Stimulated activated CD8-positive, alpha-beta memory T cell treated with anti-CD3 and anti-CD28 coated beads, Interleukin-4, amount 100 ng/mL, for 1 hour (primary cell): ENCODE measurements around the gene TET1.
"Not testable (repeated sequence)": the region's sequence is repeated elsewhere in the genome, so short reads cannot be mapped to it uniquely, and the experiment has no call there.

ENCODE experiments used
- DNase-seq, 2 donors: peaks; one replicate each; pipeline ENCODE4 v3.0.0-alpha.2; 2020; ENCODE audit warnings: low read depth in 2 of 2, low spot score in 1 of 2

Gene TET1

DNA sequence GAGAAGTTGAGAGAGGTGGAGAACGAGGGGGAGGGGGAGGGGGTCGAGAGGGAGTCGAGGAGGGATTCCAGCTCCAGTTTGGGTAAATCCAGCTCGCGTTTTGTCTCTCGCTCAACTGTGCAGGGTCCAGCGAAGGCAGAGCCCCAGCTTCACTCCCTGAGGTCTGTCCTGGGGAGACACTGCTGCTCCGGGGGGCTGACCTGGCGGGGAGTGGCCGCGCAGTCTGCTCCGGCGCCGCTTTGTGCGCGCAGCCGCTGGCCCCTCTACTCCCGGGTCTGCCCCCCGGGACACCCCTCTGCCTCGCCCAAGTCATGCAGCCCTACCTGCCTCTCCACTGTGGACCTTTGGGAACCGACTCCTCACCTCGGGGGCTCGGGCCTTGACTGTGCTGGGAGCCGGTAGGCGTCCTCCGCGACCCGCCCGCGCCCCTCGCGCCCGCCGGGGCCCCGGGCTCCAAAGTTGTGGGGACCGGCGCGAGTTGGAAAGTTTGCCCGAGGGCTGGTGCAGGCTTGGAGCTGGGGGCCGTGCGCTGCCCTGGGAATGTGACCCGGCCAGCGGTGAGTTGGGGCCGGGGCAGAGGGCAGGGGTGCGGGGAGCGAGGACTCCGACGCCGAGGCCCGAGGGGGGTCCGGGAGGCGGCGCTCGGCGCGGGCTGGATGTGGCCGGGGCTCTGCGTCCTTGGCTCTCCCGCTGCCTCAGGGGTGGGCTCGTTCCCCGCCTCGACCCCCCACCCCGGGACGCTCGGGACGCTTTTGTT is at the start of gene TET1:
TET1 (plus strand) TSS at position 152 of the 757 bp plus-strand sequence. CDS start 12,002 bp downstream, outside the sequence.
- no peak for DNase-seq

DNA sequence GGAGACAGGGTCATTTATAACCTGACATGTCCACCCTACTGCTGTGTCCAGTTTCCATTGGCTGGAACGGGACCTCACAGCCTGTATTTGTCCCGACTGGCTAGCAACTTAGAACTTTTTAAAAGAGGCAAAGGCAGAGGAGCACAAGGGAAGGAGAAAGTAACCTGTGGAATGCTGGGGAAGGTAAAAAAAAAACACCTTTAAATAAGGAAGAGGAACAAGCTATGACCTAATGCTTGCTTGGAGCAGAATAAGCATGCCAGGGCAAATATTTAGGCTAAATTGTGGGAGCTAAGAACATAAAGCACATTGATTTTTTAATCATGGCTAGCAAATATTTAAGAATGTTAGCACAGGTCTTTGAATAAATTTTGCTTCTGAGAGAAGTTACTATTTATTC is 43.9 kb upstream of the TET1 start:
- not testable (repeated sequence) for DNase-seq

DNA sequence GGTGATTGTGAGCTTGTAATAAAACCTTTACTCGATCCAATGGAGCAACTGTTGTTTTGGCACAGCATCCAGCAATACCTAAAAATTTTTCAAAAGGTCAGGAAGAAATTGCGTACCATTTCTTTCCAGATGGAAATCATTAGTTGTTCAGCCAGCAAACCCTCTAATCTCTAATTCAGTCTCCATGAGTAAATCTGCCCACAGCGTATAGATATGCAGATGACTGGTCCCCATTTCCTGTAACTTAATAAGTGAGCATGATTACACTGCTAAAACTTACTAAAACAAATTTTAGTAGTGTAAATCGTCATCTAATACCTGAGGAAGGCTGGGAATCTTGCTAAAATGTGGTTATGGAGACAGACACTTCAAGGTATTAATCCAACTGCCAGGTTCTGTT is 43.4 kb upstream of the TET1 start:
- DNase-seq, result no peak

DNA sequence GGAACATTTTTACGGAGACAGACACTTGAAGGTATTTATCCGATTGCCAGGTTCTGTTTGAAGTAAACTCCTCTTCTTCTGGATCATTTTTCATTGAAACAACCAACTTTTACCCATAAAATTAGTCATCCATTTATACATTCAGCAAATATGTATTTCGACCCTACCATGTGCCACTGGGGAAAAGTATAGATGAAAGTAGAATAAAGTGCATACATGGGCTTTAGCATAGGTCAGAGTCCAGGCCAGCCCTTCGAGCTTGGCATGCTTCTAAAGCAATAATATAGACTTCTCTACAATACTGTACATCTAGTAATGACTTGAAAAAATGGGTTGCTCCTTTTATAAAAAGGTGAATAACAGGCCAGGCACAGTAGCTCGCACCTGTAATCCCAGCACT is 42.9 kb upstream of the TET1 start:
- DNase-seq, result no peak

DNA sequence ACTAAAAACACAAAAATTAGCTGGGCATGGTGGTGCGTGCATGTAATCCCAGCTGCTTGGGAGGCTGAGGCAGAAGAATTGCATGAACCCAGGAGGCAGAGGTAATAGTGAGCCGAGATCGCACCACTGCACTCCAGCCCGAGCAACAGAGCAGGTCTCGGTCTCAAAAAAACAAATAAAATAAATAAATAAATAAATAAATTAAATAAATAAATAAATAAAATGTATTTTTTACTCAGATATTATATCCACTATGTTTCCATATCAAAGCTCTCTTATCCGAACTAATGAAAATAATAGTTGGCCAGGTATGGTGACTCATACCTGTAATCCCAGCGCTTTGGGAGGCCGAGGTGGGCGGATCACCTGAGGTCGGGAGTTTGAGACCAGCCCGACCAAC is 41.5 kb upstream of the TET1 start:
- not testable (repeated sequence) for DNase-seq

DNA sequence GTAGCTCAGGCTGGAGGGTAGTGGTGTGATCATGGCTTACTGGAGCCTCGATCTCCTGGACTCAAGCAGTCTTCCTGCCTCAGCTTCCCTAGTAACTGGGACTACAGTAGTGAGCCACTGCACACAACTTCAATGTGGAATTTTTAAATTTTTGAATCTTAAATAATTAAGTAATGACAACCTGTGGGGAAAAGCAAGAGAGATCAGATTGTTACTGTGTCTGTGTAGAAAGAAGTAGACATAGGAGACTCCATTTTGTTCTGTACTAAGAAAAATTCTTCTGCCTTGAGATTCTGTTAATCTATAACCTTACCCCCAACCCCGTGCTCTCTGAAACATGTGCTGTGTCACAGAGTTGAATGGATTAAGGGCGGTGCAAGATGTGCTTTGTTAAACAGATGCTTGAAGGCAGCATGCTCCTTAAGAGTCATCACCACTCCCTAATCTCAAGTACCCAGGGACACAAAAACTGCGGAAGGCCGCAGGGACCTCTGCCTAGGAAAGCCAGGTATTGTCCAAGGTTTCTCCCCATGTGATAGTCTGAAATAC is 34.6 kb upstream of the TET1 start:
- DNase-seq, result not testable (repeated sequence)

DNA sequence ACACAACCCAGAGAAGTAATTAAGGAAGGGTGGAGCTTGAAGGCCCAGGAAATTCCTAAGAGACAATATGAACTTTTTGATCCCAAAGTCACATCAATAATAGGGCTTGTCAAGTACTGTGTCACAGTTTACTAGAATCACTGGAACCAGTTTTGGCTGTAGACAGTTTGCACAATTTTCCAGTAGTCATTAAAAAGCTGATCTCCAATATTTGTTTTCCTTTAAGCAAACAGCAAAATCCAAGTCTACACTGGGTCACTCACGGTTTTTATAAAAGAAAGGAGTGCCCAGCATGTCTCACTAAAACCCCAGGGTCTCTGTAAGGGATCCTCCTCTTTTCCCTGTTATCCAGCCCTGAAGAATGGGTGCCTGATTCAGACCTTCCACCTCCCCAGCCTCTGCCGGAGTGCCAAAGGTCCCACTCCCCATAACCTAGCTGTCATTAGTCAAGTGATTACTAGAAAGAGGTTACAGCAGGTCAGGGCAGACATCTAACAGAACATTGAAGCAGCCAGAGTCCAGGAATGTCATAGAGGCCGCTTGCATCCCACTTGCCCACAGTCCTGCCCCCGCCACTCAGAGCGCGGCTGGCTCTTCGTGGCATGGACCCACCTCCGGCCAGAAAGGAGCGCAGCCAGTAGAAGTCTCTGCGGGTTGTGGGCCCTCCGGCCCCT is 33.4 kb upstream of the TET1 start:
- DNase-seq, result peak in 1 of 2 donors; percentile 0

DNA sequence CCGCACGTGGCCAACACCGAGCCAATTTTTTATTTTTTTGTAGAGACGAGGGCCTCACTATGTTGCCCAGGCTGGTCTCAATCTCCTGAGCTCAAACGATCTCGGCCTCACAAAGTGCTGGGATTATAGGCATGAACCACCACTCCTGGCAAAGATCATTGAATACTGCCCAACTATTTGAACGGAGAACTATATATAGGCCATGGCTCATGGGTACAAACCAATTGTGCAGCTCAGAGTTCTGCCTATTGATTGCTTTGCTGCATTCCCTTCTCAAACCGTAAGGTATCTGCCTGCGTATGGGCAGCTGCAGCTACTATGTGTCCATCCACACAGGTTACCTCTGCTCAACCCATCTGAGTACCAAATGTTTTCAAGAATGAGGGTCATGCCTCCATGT is 23.2 kb upstream of the TET1 start:
- DNase-seq, result no peak

DNA sequence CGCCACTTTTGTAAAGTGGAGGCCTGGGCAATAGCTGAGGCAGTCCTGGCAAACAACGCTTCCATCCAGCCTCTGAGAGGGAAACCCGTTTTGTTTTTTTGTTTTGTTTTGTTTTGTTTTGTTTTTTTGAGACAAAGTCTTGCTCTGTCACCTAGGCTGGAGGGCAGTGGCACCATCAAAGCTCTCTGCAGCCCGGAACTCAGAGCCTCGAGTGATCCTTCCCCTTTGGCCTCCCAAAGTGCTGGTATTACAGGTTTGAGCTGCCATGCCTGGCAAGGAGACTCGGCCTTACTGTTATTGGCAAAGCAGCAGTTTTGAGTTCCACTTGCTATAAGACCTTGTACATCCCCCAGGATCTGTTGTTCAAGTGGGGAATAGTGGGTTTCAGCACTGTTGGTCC is 22.3 kb upstream of the TET1 start:
- DNase-seq, result no peak

DNA sequence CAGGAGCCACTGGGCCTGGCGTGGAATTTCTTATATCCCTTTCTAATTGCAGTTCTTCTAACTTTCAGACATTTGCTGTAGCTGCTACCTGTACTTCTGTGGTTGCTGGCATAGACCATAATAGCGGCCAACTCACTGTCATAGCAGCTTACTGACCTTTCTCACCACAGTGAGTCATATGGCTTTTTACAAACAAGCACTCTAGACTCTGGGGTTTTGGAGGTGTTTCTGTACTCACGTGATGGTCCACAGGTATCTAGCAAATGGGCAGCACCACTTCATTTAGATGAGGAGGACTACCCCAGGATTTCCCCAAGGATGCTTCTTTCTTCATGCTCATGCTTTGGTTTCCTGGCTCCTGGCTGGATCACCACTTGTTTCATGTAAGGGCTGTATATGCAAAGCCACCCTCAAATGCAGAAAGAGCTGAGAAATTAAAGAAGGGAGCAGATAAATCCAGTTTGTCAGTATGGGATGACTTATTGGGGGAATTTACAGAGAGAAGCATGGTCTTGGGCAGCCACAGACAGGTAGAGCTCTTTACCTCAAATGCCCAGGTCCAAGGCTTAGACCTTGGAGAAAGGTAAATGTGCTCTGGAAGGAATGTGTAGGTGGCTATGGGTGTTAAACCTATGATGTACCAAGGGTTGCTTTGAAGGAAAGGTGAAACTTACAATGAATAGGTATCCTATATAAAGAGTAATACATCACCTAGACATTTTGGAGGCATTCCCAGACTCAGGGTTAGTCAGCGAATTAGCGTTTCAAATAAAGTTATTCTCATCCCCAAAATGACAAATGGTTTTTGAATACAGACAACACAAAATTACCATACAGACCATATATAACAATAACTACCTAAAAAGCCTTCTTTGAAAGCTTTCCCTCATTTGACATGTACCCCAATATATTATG is 16.9 kb upstream of the TET1 start:
- DNase-seq, result no peak

DNA sequence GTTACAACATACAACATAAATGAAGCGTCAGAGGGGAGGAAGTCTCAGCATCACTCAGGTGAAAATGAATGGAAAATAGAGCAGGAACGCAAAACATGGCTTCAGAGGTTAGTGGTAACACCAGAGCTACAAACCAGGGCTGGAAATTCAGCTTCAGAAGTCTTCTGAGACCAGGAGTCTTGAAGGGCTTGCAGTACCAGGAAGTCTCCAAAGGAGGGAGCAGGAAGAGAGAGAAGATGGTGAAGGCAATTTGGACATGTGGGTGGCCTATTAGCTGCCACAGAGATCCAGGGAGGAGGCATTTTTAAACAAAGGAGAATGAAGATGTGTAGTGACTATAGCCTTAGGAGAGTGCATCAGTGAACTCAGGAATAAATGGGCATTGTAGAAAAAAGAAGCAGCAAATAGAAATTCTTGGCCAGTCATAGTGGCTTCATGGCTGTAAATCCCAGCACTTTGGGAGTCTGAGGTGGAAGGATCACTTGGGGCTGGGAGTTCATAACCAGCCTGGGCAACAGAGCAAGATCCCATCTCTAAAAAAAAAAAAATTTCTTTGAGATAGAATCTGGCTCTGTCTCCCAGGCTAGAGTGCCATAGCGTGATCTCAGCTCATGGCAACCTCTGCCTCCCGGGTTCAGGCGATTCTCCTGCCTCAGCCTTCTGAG is 9.3 kb upstream of the TET1 start:
- no peak for DNase-seq

DNA sequence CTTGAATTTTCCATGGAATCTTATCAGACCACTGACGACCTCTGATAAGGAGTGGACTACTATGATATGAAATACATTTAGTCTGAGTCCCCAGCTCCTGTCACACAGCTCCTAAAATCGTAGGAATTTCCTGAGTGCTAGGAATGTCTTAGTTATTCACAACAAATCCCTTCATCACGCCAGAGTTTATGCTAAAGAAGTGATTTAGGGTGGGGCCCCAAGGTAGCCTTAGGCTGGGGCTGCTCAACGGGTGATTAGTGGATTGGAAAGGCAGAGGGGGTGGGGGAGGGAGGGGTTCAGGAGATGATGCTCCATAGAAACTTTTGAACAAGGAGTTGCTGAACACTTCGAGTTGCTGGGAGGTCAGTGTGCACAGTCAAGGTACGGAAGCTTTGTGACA is 7.0 kb upstream of the TET1 start:
- DNase-seq, result no peak

DNA sequence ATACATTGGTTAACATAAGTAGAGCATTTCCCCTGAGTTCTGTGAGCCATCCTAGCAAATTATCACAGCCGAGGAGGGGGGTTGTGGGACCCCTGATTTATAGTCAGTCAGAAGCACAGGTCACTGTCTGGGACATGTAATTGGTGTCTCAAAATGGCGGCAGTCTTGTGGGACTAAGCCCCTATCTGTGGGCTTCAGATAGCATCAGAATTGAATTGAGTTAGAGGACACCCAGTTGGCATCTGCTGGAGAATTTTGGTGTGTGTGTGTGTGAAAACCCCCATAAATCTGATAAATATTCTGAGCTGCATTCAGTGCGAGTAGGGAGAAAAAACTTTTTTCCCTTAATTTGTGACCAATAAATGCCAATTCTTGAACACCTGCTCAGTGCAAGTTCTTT is 6.5 kb upstream of the TET1 start:
- no peak for DNase-seq

DNA sequence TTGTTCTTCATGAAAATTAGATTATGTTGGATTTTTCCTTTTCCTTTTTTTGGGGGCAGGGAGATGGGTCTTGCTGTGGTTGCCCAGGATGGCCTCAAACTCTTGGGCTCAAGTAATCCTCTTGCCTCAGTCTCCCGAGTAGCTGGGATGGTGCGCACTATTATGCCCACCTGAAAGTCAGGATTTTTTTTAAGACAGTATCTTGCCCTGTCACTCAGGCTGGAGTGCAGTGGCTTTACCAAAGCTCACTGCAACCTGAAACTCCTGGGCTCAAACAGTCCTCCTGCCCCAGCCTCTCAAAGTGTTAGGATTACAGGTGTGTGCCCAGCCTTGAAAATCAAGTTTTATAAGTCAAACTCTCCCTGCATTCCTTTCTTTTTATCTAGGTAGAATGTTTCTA is 1.7 kb upstream of the TET1 start:
- DNase-seq, result no peak

DNA sequence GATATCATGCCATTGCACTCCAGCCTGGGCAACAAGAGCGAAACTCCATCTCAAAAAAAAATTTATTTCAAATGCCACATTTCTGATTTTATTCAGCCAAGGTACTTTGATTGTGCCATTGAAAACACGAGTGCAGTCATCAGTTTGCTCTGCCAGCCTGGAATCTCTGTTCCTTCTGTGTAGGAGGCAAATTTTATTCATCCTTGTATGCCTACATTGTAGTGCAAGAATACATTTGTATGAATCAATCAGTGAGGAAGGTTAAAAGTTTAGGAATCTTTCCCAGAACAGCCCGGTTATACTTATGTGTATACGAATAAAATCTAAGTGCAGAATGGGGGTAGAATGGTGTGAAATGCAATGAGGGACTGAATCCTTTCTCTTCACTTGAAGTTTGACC is 886 bp upstream of the TET1 start:
- DNase-seq, result no peak

DNA sequence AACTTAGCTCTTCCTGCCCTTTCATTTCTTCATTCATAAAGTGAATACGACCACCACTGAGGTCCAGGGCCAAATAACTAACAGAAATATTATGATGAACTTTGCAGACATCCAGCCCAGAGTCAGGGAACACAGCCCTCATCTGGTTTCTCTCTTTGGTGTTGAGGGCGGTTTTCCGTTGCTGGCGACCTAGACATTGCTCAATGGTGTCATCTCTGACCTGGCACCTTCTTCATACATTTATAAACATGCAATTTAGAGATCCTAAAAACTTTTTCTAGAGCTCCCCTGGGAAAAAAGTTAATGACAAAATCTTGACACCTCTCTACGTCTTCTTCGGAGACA is 324 bp upstream of the TET1 start:
- no peak for DNase-seq

DNA sequence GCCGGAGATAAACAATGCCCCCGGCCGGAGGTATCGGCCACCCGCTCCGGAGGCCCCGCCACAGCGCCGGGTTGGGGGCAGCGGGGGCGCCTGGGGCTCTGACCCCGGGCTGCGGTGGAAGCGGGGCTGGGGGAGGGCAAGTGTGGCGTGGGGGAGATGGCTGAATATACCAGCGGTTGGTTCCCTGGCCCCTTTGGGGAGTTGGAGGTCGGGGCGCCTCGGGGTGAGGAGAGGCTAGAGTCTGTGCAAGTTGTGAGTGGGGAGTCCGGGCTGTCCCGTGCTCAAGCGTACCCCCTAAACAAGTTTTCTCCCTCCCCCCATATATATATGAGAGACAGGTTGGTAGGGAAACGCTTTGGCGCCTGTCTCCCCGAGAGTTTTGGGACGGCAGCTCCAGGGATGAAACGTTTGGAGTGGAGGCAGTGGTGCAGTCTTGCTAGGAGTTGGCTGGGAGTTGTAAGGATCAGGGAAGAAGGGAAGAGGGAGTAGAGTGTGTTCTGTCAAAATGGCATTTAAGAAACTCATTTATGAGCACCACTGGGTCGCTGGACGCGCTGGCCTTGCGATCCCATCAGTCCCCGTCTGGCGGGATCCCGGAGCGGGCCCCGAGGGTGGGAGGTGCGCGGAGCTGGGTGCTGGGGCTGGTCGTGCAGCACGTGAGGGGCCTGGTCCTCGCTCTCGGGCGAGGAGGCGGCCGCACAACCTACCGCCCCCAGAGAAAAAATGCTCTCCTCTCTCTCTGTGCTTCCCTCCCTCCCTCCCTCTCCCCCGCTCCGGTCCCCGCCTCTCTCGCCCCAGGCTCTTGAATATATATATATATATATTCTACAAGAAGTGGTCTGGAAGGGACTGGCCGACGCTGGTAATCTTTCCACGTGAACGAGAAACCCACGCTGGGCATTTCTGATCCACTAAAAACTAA is 1.1 kb downstream of the TET1 start:
- no peak for DNase-seq

DNA sequence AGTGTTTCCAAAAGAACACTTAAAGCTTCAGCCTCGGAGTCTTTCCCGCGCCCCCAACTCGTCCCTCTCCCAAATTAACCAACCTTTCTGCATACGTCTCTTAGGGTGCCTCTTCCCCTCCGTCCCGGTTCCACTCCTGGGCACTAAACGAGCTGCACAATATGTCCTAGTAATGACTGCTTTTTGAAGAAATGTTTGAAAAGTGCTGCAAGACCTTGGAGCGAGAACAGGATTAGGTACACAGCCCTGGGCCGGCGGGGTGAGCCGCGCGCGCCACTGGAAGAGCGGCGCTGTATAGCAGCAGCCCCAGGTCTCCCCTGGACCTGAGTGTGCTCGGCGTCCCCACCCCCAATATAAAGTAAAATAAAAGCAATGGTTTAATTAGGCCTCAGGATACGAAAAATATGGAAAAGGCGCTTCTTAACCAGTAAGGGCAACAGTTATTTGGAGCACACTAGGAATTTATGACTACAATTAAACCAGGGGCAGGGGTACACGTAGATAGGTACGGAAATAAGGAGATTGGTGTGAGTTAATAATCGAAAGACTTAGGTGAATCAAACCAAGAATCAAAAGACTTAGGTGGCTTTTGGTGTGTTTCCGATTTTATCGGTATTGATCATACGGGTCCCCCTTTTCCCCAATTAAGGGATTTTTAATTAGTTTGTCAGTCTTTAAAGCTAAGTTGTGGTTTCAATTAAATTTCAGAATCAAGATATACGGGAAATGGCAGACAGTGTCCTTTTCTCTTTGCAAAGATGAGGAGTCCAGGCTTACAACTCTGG is 1.9 kb downstream of the TET1 start:
- DNase-seq, result no peak
